Osteoblast (primary cell): Measurements from ENCODE around the gene ZNF93. TPM values are rescaled to one million over a fixed set of nuclear protein-coding genes. Genes with fewer than 3 reads are reported as not detected.
A peak's percentile ranks its signal among the peaks of the same experiment; 100 is the strongest.
"Not testable (repeated sequence)": the region's sequence is repeated elsewhere in the genome, so short reads cannot be mapped to it uniquely, and the experiment has no call there.

Experiments used
- DNase-seq: peaks from one replicate; pipeline ENCODE4 v3.0.0; 2011; ENCODE audit warnings: low spot score, mixed read lengths; ENCODE audit not compliant: insufficient read length; ENCODE audit errors: missing footprints
- H2AFZ ChIP-seq: 2 replicates; pipeline ENCODE4 v1.6.0; 2011; ENCODE audit warnings: mild to moderate bottlenecking, low read length
- H3K27ac ChIP-seq: 2 replicates; pipeline ENCODE4 v1.5.1; 2011; ENCODE audit warnings: mild to moderate bottlenecking, low read depth, low read length, moderate library complexity
- H3K27me3 ChIP-seq: 2 replicates; pipeline ENCODE4 v1.6.0; 2012; ENCODE audit warnings: mild to moderate bottlenecking, control low read depth, inconsistent platforms, low read length, moderate library complexity; ENCODE audit not compliant: insufficient read depth
- H3K36me3 ChIP-seq: 2 replicates; pipeline ENCODE4 v1.5.1; 2011; ENCODE audit warnings: mild to moderate bottlenecking, low read length, control low read depth, moderate library complexity; ENCODE audit not compliant: insufficient read depth
- H3K4me1 ChIP-seq: 2 replicates; pipeline ENCODE4 v1.5.1; 2011; ENCODE audit warnings: mild to moderate bottlenecking, low read length, control low read depth, moderate library complexity; ENCODE audit not compliant: insufficient read depth
- H3K4me2 ChIP-seq: 2 replicates; pipeline ENCODE4 v1.6.0; 2011; ENCODE audit warnings: mild to moderate bottlenecking, low read length; ENCODE audit not compliant: insufficient read depth
- H3K4me3 ChIP-seq: fragments of 200-600 bp; sonication (generic); 3 replicates; pipeline ENCODE4 v1.5.1; 2012; ENCODE audit warnings: mild to moderate bottlenecking, low read length, inconsistent platforms; ENCODE audit not compliant: insufficient read depth
- H3K79me2 ChIP-seq: 2 replicates; pipeline ENCODE4 v1.6.0; 2012; ENCODE audit warnings: mild to moderate bottlenecking, low read length, control low read depth, inconsistent platforms; ENCODE audit not compliant: insufficient read depth
- H3K9me3 ChIP-seq: 2 replicates; pipeline ENCODE4 v1.5.1; 2011; ENCODE audit warnings: low read depth, low read length, control low read depth
- H4K20me1 ChIP-seq: 2 replicates; pipeline ENCODE4 v1.6.0; 2012; ENCODE audit warnings: mild to moderate bottlenecking, low read length, control low read depth; ENCODE audit not compliant: insufficient read depth
- CTCF ChIP-seq: IDR thresholded peaks from 2 replicates; pipeline ENCODE4 v1.5.1; 2011; ENCODE audit warnings: mild to moderate bottlenecking, low read depth, low read length, moderate library complexity; ENCODE audit errors: extremely low read depth
- total RNA-seq: library from RNA; depleted of rRNA; stranded (reverse); fragments of >200 nt; gene quantifications from 2 replicates; pipeline ENCODE4 v1.2.3, GENCODE V29; 2012

ZNF93 gene
- total RNA-seq, 1 donor = 5.1 TPM

- no peak for TF ChIP-seq CTCF
- peaks cover 7% of the 10 kb centered on the region for H3K9me3 ChIP-seq
- H3K4me1 ChIP-seq = no peaks in the 10 kb centered on the region
- no peaks in the 10 kb centered on the region for H3K27me3 ChIP-seq
- peak overlapping the region; percentile 85 for H3K27ac ChIP-seq
- DNase-seq = peak; percentile 17
- no peaks in the 10 kb centered on the region for H3K36me3 ChIP-seq
- H4K20me1 ChIP-seq = no peaks in the 10 kb centered on the region
- peak overlapping the region; percentile 88 for H2AFZ ChIP-seq
- peaks cover 29% of the 10 kb centered on the region for H3K79me2 ChIP-seq
- H3K4me2 ChIP-seq = peak overlapping the region; percentile 99
- peak overlapping the region; percentile 95 for H3K4me3 ChIP-seq
Observed at GRCh38 chr19:19900139-19900728, 512 bp upstream of the ZNF93 start.

- not testable (repeated sequence) for H3K27ac ChIP-seq, DNase-seq, H3K4me1 ChIP-seq, H2AFZ ChIP-seq, H3K9me3 ChIP-seq, H3K27me3 ChIP-seq, H3K4me2 ChIP-seq, H3K4me3 ChIP-seq, H4K20me1 ChIP-seq, H3K36me3 ChIP-seq
- H3K79me2 ChIP-seq = peaks cover 61% of the 10 kb centered on the region
Observed at GRCh38 chr19:19907551-19907950, 6.8 kb downstream of the ZNF93 start.

GRCh38 chr19:19909654-19910053 lies 8.9 kb downstream of the ZNF93 start:
- H4K20me1 ChIP-seq = no peaks in the 10 kb centered on the region
- no peak overlapping the region for H2AFZ ChIP-seq
- peaks cover 48% of the 10 kb centered on the region for H3K79me2 ChIP-seq
- H3K9me3 ChIP-seq = no peaks in the 10 kb centered on the region
- TF ChIP-seq CTCF = no peak
- H3K4me3 ChIP-seq = no peak overlapping the region
- no peaks in the 10 kb centered on the region for H3K4me1 ChIP-seq
- no peak overlapping the region for H3K4me2 ChIP-seq
- H3K27ac ChIP-seq = no peak overlapping the region
- H3K27me3 ChIP-seq = no peaks in the 10 kb centered on the region
- no peak for DNase-seq
- H3K36me3 ChIP-seq = peaks cover 3% of the 10 kb centered on the region

GRCh38 chr19:19911150-19911549 lies 10.4 kb downstream of the ZNF93 start:
- H3K9me3 ChIP-seq = no peaks in the 10 kb centered on the region
- H3K4me3 ChIP-seq = no peak overlapping the region
- H2AFZ ChIP-seq = no peak overlapping the region
- no peaks in the 10 kb centered on the region for H3K27me3 ChIP-seq
- H4K20me1 ChIP-seq = no peaks in the 10 kb centered on the region
- peaks cover 3% of the 10 kb centered on the region for H3K36me3 ChIP-seq
- peaks cover 33% of the 10 kb centered on the region for H3K79me2 ChIP-seq
- no peak for TF ChIP-seq CTCF
- peak; percentile 60 for DNase-seq
- H3K4me1 ChIP-seq = no peaks in the 10 kb centered on the region
- H3K27ac ChIP-seq = no peak overlapping the region
- no peak overlapping the region for H3K4me2 ChIP-seq
